Measurements from ENCODE around the gene TTC13.

- TF ChIP-seq CTCF (IDR thresholded peaks at IDR 0.05) (no peak), EP300 (IDR thresholded peaks at IDR 0.05) (no peak), POLR2A (IDR thresholded peaks at IDR 0.05; ENCODE audit: low read depth) (no peak), POLR2AphosphoS5 (IDR thresholded peaks at IDR 0.05) (no peak)
Measured at GRCh38 chr1:230864441-230864840, 114.2 kb downstream of the TTC13 start.
